ENCODE data around the gene OSBP.

Gene OSBP

GRCh38 chr11:59615637-59616395 is at the start of gene OSBP:
OSBP (minus strand) TSS chr11:59615774; CDS start chr11:59615664, 110 bp downstream.
- DNase-seq (ENCODE audit: low read depth), result peak; percentile 100

GRCh38 chr11:59660621-59661020 is 45.0 kb upstream of the OSBP start:
- DNase-seq (ENCODE audit: low read depth), result no peak

GRCh38 chr11:59659981-59660380 is 44.4 kb upstream of the OSBP start:
- DNase-seq (ENCODE audit: low read depth), result no peak

- no peak for DNase-seq (ENCODE audit: low read depth)
Measured at GRCh38 chr11:59658036-59658435, 42.5 kb upstream of the OSBP start.

GRCh38 chr11:59654893-59655292 is 39.3 kb upstream of the OSBP start:
- DNase-seq (ENCODE audit: low read depth), result no peak

GRCh38 chr11:59647245-59647980 is 31.8 kb upstream of the OSBP start:
- DNase-seq (ENCODE audit: low read depth), result no peak

GRCh38 chr11:59644528-59644927 is 29.0 kb upstream of the OSBP start:
- no peak for DNase-seq (ENCODE audit: low read depth)

GRCh38 chr11:59643390-59643789 is 27.8 kb upstream of the OSBP start:
- DNase-seq (ENCODE audit: low read depth), result no peak

- no peak for DNase-seq (ENCODE audit: low read depth)
Measured at GRCh38 chr11:59641156-59641555, 25.6 kb upstream of the OSBP start.

- no peak for DNase-seq (ENCODE audit: low read depth)
Measured at GRCh38 chr11:59630493-59630892, 14.9 kb upstream of the OSBP start.

GRCh38 chr11:59629996-59630395 is 14.4 kb upstream of the OSBP start:
- DNase-seq (ENCODE audit: low read depth), result no peak

- peak; percentile 21 for DNase-seq (ENCODE audit: low read depth)
Measured at GRCh38 chr11:59626969-59627368, 11.4 kb upstream of the OSBP start.

- no peak for DNase-seq (ENCODE audit: low read depth)
Measured at GRCh38 chr11:59625703-59626102, 10.1 kb upstream of the OSBP start.

GRCh38 chr11:59617876-59618275 is 2.3 kb upstream of the OSBP start:
- no peak for DNase-seq (ENCODE audit: low read depth)

- DNase-seq (ENCODE audit: low read depth), result no peak
Measured at GRCh38 chr11:59616396-59616982, 915 bp upstream of the OSBP start.

GRCh38 chr11:59615120-59615636 is 396 bp downstream of the OSBP start:
- DNase-seq (ENCODE audit: low read depth), result no peak

GRCh38 chr11:59614277-59615119 is 1.1 kb downstream of the OSBP start:
- DNase-seq (ENCODE audit: low read depth), result peak; percentile 18

- DNase-seq (ENCODE audit: low read depth), result peak; percentile 28
Measured at GRCh38 chr11:59611570-59612565, 3.7 kb downstream of the OSBP start.

- DNase-seq (ENCODE audit: low read depth), result no peak
Measured at GRCh38 chr11:59610289-59610688, 5.3 kb downstream of the OSBP start.

- no peak for DNase-seq (ENCODE audit: low read depth)
Measured at GRCh38 chr11:59607703-59608454, 7.7 kb downstream of the OSBP start.

Data from iris pigment epithelial cell (primary cell).